ENCODE results near the gene ESF1. TPM values are rescaled to one million over a fixed set of nuclear protein-coding genes. Genes with fewer than 3 reads are reported as not detected.

Gene ESF1
- polyA plus RNA-seq, 2 of the 4 experiments (the other 2 are of a cell fraction) = 30.5 to 34.8 TPM

DNA sequence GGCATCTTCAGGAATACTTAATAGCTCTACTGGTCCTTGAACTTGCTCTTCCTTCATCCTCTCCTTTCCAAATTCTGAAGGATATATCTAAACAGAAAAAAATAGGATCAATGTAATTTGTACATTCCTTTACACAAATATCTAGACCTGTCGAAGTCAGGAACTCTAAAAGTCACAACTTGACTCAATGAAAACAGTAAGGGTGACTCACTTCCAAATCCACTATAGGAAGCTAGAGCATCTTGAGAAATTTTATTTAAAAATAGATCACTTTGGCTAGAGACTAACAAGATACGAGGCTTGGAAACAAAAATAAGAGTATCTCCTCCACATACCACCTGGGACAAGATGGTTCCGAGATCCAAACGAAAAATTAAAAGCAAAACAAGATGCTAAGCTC is 12.2 kb downstream of the ESF1 start:
- ATAC-seq = no peak
- no peak for FAIRE-seq
- Histone ChIP-seq H3K9me3 (no peaks in the 10 kb centered on the region), H3K4me2 (no peak overlapping the region), H3K4me3 (no peak overlapping the region), H3K27ac (no peak overlapping the region), H3K4me1 (peaks cover 3% of the 10 kb centered on the region; the same call in 1 of the 3 replicates)
- POLR2A ChIA-PET = interaction anchor here (1.4 kb wide), 1 partner anchor 12 kb away, joined by 5 read pairs; the partner anchor contains the start of genes ESF1 and NDUFAF5
- DNase-seq (ENCODE audit: low read depth in 1 of 2, low spot score in 1 of 2) = no peak
- 60% methylated on average over 4 of the region's 4 CpGs for WGBS (ENCODE audit: missing lambda C conversion rate)
- CTCF ChIA-PET = interaction anchor here (0.6 to 3.4 kb wide), 27 partner anchors 9 to 847 kb away, joined by 3 to 25 read pairs (median 5); partner anchors contain the start of genes ESF1 and NDUFAF5
- TF ChIP-seq CBX8 (IDR thresholded peaks at IDR 0.05) (no peak), FOXS1 (CRISPR knock-in tag; IDR thresholded peaks at IDR 0.05) (no peak), EHMT2 (IDR thresholded peaks at IDR 0.05; ENCODE audit: low read depth) (no peak), RNF2 (IDR thresholded peaks at IDR 0.05; ENCODE audit: borderline replicate concordance, low read depth) (no peak), MAZ (IDR thresholded peaks at IDR 0.05; ENCODE audit: borderline replicate concordance, low read depth, low read length) (no peak), PBX3 (IDR thresholded peaks at IDR 0.05) (no peak), GATA3 (IDR thresholded peaks at IDR 0.05; ENCODE audit: borderline replicate concordance) (no peak)

GRCh38 chr20:13771853-13772453 is 12.8 kb downstream of the ESF1 start:
- Histone ChIP-seq H3K27ac (no peak overlapping the region), H3K4me3 (no peak overlapping the region), H3K9me3 (0 out of 3 replicates have a peak, but pooled peaks cover 3% of the 10 kb centered on the region), H3K4me2 (no peak overlapping the region), H3K4me1 (no peaks in the 10 kb centered on the region)
- ATAC-seq (peak in 1 of 2 experiments; percentile 61; a peak in 3 of 6 replicates), DNase-seq (ENCODE audit: low read depth in 1 of 2, low spot score in 1 of 2) (peak; percentile 25 to 36), FAIRE-seq (peak; percentile 79)
- ChIA-PET POLR2A (interaction anchor here (0.6 to 1.4 kb wide), 3 partner anchors 13 to 134 kb away, joined by 3 to 5 read pairs (median 3); partner anchors contain the start of genes ESF1 and NDUFAF5), CTCF (interaction anchor here (0.6 to 3.4 kb wide), 45 partner anchors 9 to 846 kb away, joined by 3 to 25 read pairs (median 4); partner anchors contain the start of genes ESF1 and NDUFAF5)
- no peak for TF ChIP-seq POLR2A (IDR thresholded peaks at IDR 0.05; ENCODE audit: low read length)
- peak; percentile 60 for TF ChIP-seq SMC3 (IDR thresholded peaks at IDR 0.05)
- peak; percentile 64; the same call in 2 of the 3 replicates for TF ChIP-seq CTCF (IDR thresholded peaks at IDR 0.05)
- TF ChIP-seq RAD21 (conservative IDR thresholded peaks at IDR 0.05 in 1 of 2, IDR thresholded peaks at IDR 0.05 in 1 of 2) = peak; percentile 56 to 65
- WGBS (ENCODE audit: missing lambda C conversion rate) = 2% methylated on average over 4 of the region's 4 CpGs

- no peak for FAIRE-seq
- ChIA-PET POLR2A (no interaction called here), CTCF (interaction anchor here (0.7 to 2.5 kb wide), 5 partner anchors 9 to 845 kb away, joined by 3 to 10 read pairs (median 5); no protein-coding TSS in a partner anchor)
- TF ChIP-seq RCOR1 (IDR thresholded peaks at IDR 0.05; ENCODE audit: low read depth, low read length) (no peak), KDM5A (IDR thresholded peaks at IDR 0.05) (no peak), RARB (CRISPR knock-in tag; IDR thresholded peaks at IDR 0.05) (no peak), ZSCAN20 (CRISPR knock-in tag; IDR thresholded peaks at IDR 0.05) (no peak), FOXS1 (CRISPR knock-in tag; IDR thresholded peaks at IDR 0.05) (no peak), MYC (IDR thresholded peaks at IDR 0.05; ENCODE audit: borderline replicate concordance, low read length) (no peak), EHF (CRISPR knock-in tag; IDR thresholded peaks at IDR 0.05) (no peak), HOXA7 (CRISPR knock-in tag; IDR thresholded peaks at IDR 0.05) (no peak), RFX5 (IDR thresholded peaks at IDR 0.05) (no peak), EHMT2 (IDR thresholded peaks at IDR 0.05; ENCODE audit: low read depth) (no peak), GATA3 (IDR thresholded peaks at IDR 0.05; ENCODE audit: borderline replicate concordance) (no peak)
- TF ChIP-seq, protein P1, sequence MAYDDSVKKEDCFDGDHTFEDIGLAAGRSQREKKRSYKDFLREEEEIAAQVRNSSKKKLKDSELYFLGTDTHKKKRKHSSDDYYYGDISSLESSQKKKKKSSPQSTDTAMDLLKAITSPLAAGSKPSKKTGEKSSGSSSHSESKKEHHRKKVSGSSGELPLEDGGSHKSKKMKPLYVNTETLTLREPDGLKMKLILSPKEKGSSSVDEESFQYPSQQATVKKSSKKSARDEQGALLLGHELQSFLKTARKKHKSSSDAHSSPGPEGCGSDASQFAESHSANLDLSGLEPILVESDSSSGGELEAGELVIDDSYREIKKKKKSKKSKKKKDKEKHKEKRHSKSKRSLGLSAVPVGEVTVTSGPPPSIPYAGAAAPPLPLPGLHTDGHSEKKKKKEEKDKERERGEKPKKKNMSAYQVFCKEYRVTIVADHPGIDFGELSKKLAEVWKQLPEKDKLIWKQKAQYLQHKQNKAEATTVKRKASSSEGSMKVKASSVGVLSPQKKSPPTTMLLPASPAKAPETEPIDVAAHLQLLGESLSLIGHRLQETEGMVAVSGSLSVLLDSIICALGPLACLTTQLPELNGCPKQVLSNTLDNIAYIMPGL (CRISPR knock-in tag; IDR thresholded peaks at IDR 0.05; ENCODE audit: borderline replicate concordance) = no peak
- TF ChIP-seq, protein P2, sequence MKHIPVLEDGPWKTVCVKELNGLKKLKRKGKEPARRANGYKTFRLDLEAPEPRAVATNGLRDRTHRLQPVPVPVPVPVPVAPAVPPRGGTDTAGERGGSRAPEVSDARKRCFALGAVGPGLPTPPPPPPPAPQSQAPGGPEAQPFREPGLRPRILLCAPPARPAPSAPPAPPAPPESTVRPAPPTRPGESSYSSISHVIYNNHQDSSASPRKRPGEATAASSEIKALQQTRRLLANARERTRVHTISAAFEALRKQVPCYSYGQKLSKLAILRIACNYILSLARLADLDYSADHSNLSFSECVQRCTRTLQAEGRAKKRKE (CRISPR knock-in tag; IDR thresholded peaks at IDR 0.05; ENCODE audit: low read depth) = no peak
- H3K4me3 ChIP-seq = no peak overlapping the region
- H3K9me3 ChIP-seq = peaks cover 15% of the 10 kb centered on the region; the same call in 2 of the 3 replicates
- H3K4me2 ChIP-seq = no peak overlapping the region
- no peak for ATAC-seq
- WGBS (ENCODE audit: missing lambda C conversion rate) = 83% methylated on average over 5 of the region's 5 CpGs
- no peaks in the 10 kb centered on the region for H3K4me1 ChIP-seq
- no peak overlapping the region for H3K27ac ChIP-seq
- no peak for DNase-seq (ENCODE audit: low read depth in 1 of 2, low spot score in 1 of 2)
Measured at GRCh38 chr20:13770141-13770540, 14.6 kb downstream of the ESF1 start.

All from A549 (cell line).